SK-N-SH (cell line): Measurements from ENCODE around the gene TPPP.
"Not testable (repeated sequence)": the region's sequence is repeated elsewhere in the genome, so short reads cannot be mapped to it uniquely, and the experiment has no call there.

Experiments
- CHD2 ChIP-seq: fragments of 150-350 bp; IDR thresholded peaks from 2 replicates; pipeline ENCODE4 v1.6.1; 2018; ENCODE audit warnings: low read length; ENCODE audit not compliant: partially characterized antibody
- CTCF ChIP-seq: fragments of 200-600 bp; sonication (generic); IDR thresholded peaks from 2 replicates; pipeline ENCODE4 v1.6.1; 2017; ENCODE audit warnings: antibody characterized with exemption, mild to moderate bottlenecking, moderate library complexity
- EP300 ChIP-seq, 2 experiments: IDR thresholded peaks; 2 replicates each; pipeline versions ENCODE4 v1.4.0 to v1.6.1; 2012; ENCODE audit warnings: borderline replicate concordance in 1 of 2, low read depth in 1 of 2, low read length in 1 of 2
- FOXM1 ChIP-seq: IDR thresholded peaks from 2 replicates; pipeline ENCODE4 v1.4.0; 2012; ENCODE audit warnings: low read depth, mild to moderate bottlenecking
- GABPA ChIP-seq: IDR thresholded peaks from 2 replicates; pipeline ENCODE4 v1.4.0; 2012; ENCODE audit warnings: low read depth, mild to moderate bottlenecking
- MAX ChIP-seq: IDR thresholded peaks from 2 replicates; pipeline ENCODE4 v1.4.0; 2012; ENCODE audit warnings: low read depth
- RFX5 ChIP-seq: IDR thresholded peaks from 2 replicates; pipeline ENCODE4 v1.6.1; 2012; ENCODE audit warnings: mild to moderate bottlenecking, improper control_type of control experiment, low read length
- SIN3A ChIP-seq: IDR thresholded peaks from 2 replicates; pipeline ENCODE4 v1.6.1; 2012; ENCODE audit warnings: low read depth, mild to moderate bottlenecking, low read length, moderate library complexity, borderline replicate concordance
- TF ChIP-seq, protein P1 (sequence below): IDR thresholded peaks from 2 replicates; pipeline ENCODE4 v1.4.0; 2012; ENCODE audit warnings: low read depth, borderline replicate concordance

DNA sequence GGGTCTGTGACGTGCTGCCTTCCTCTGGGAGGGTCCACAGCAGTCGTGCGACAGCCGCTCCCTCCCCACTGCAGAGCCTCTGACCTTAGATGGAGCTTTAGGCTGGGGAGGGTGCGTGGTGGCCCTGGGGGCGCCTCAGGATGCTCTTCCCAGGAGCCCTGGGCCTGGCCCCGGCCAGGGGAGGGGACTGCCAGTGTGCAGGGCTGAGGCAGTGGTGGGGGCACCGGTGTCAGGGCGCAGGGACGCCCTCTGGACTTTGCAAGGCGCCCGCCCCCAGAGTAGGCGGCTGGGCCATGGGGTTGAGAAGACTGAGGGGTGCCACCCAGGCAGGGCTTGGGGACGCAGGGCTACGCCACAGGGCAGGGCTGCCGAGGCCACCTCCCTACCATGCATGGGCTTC is 14.6 kb downstream of the TPPP start:
- not testable (repeated sequence) for TF ChIP-seq CTCF; FOXM1; EP300 (IDR thresholded peaks at IDR 0.05; ENCODE audit: borderline replicate concordance in 1 of 2, low read depth in 1 of 2, low read length in 1 of 2); RFX5; CHD2; GABPA; SIN3A; MAX
- TF ChIP-seq, protein P1, sequence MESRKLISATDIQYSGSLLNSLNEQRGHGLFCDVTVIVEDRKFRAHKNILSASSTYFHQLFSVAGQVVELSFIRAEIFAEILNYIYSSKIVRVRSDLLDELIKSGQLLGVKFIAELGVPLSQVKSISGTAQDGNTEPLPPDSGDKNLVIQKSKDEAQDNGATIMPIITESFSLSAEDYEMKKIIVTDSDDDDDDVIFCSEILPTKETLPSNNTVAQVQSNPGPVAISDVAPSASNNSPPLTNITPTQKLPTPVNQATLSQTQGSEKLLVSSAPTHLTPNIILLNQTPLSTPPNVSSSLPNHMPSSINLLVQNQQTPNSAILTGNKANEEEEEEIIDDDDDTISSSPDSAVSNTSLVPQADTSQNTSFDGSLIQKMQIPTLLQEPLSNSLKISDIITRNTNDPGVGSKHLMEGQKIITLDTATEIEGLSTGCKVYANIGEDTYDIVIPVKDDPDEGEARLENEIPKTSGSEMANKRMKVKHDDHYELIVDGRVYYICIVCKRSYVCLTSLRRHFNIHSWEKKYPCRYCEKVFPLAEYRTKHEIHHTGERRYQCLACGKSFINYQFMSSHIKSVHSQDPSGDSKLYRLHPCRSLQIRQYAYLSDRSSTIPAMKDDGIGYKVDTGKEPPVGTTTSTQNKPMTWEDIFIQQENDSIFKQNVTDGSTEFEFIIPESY, result not testable (repeated sequence)
